GM19099 (cell line): ENCODE measurements around the gene GPR37.

ENCODE experiments used
- POLR2A ChIP-seq: IDR thresholded peaks from 3 replicates; pipeline ENCODE4 v1.6.1; 2011; ENCODE audit warnings: low read depth; ENCODE audit not compliant: insufficient read length; ENCODE audit errors: extremely low read depth

The GPR37 gene

GRCh38 chr7:124785994-124786393 lies 20.4 kb upstream of the GPR37 start:
- TF ChIP-seq POLR2A, result no peak

- TF ChIP-seq POLR2A, result no peak
Measured at GRCh38 chr7:124784879-124785818, 19.6 kb upstream of the GPR37 start.

- no peak for TF ChIP-seq POLR2A
Measured at GRCh38 chr7:124783271-124783670, 17.7 kb upstream of the GPR37 start.

- TF ChIP-seq POLR2A, result no peak
Measured at GRCh38 chr7:124781907-124782734, 16.5 kb upstream of the GPR37 start.

GRCh38 chr7:124781418-124781817 lies 15.8 kb upstream of the GPR37 start:
- no peak for TF ChIP-seq POLR2A

- TF ChIP-seq POLR2A, result no peak
Measured at GRCh38 chr7:124780608-124781007, 15.0 kb upstream of the GPR37 start.

GRCh38 chr7:124780056-124780455 lies 14.5 kb upstream of the GPR37 start:
- no peak for TF ChIP-seq POLR2A

- TF ChIP-seq POLR2A, result no peak
Measured at GRCh38 chr7:124779620-124780019, 14.0 kb upstream of the GPR37 start.

GRCh38 chr7:124779194-124779593 lies 13.6 kb upstream of the GPR37 start:
- TF ChIP-seq POLR2A, result no peak

- TF ChIP-seq POLR2A, result no peak
Measured at GRCh38 chr7:124777268-124777667, 11.7 kb upstream of the GPR37 start.

- no peak for TF ChIP-seq POLR2A
Measured at GRCh38 chr7:124776153-124776552, 10.6 kb upstream of the GPR37 start.

GRCh38 chr7:124775422-124775821 lies 9.8 kb upstream of the GPR37 start:
- TF ChIP-seq POLR2A, result no peak

- no peak for TF ChIP-seq POLR2A
Measured at GRCh38 chr7:124773938-124774337, 8.3 kb upstream of the GPR37 start.

- no peak for TF ChIP-seq POLR2A
Measured at GRCh38 chr7:124773339-124773738, 7.7 kb upstream of the GPR37 start.

GRCh38 chr7:124769136-124769535 lies 3.5 kb upstream of the GPR37 start:
- no peak for TF ChIP-seq POLR2A

- TF ChIP-seq POLR2A, result no peak
Measured at GRCh38 chr7:124768525-124768924, 2.9 kb upstream of the GPR37 start.
